Brain microvascular endothelial cell (primary cell): ENCODE data around the gene HOXD8.

Experiments
- DNase-seq: peaks from one replicate; pipeline ENCODE4 v3.0.0-alpha.2; 2020
- H3K27ac ChIP-seq: fragments of 250-450 bp; sonication (Bioruptor Pico); 2 replicates; pipeline ENCODE4 v1.5.1; 2020; ENCODE audit warnings: mild to moderate bottlenecking, moderate library complexity
- H3K27me3 ChIP-seq: fragments of 250-450 bp; sonication (Bioruptor Pico); replicated peaks from 2 replicates; pipeline ENCODE4 v1.5.1; 2020; ENCODE audit warnings: mild to moderate bottlenecking
- H3K36me3 ChIP-seq: fragments of 250-450 bp; sonication (Bioruptor Pico); replicated peaks from 2 replicates; pipeline ENCODE4 v1.5.1; 2020; ENCODE audit warnings: mild to moderate bottlenecking
- H3K4me3 ChIP-seq: 2 replicates; pipeline ENCODE4 v1.5.1; 2011; ENCODE audit warnings: low read depth, mild to moderate bottlenecking, control low read depth, low read length, moderate library complexity
- CTCF ChIP-seq: IDR thresholded peaks from 2 replicates; pipeline ENCODE4 v1.5.1; 2011; ENCODE audit warnings: low read depth, mild to moderate bottlenecking, moderate library complexity, low read length, control low read depth, inconsistent platforms; ENCODE audit errors: missing control alignments
- in situ Hi-C: cut with HindIII; loops from 2 replicates; pipeline ENCODE4 v1.10.0; 2017; ENCODE audit warnings: low sequenced_read_pairs, low pct_ligation_motif_present

HOXD8 gene

GRCh38 chr2:176101216-176101830 is 28.2 kb upstream of the HOXD8 start:
- in situ Hi-C loops: no loop called here
- H3K27ac ChIP-seq: no peak overlapping the region
- DNase-seq: no peak
- H3K36me3 ChIP-seq: no peaks in the 10 kb centered on the region
- H3K27me3 ChIP-seq: peaks cover 97% of the 10 kb centered on the region
- no peak for TF ChIP-seq CTCF
- H3K4me3 ChIP-seq: no peak overlapping the region

- TF ChIP-seq CTCF: no peak
Observed at GRCh38 chr2:176101842-176102241, 27.7 kb upstream of the HOXD8 start.

GRCh38 chr2:176102309-176102866 is 27.1 kb upstream of the HOXD8 start:
- H3K36me3 ChIP-seq: no peaks in the 10 kb centered on the region
- in situ Hi-C loops: no loop called here
- DNase-seq: no peak
- TF ChIP-seq CTCF: no peak
- H3K27ac ChIP-seq: no peak overlapping the region
- peaks cover 96% of the 10 kb centered on the region for H3K27me3 ChIP-seq
- H3K4me3 ChIP-seq: no peak overlapping the region

More at GRCh38 chr2:176101842-176102241, 27.7 kb upstream of the HOXD8 start:
- Histone ChIP-seq H3K27me3 (peaks cover 97% of the 10 kb centered on the region), H3K27ac (no peak overlapping the region), H3K4me3 (no peak overlapping the region), H3K36me3 (no peaks in the 10 kb centered on the region)
- in situ Hi-C loops: no loop called here
- DNase-seq: no peak

GRCh38 chr2:176103194-176103593 is 26.3 kb upstream of the HOXD8 start:
- in situ Hi-C loops: no loop called here

GRCh38 chr2:176103742-176104315 is 25.7 kb upstream of the HOXD8 start:
- no peak for TF ChIP-seq CTCF
- in situ Hi-C loops: no loop called here
- Histone ChIP-seq H3K4me3 (no peak overlapping the region), H3K27me3 (peaks cover 90% of the 10 kb centered on the region), H3K27ac (no peak overlapping the region), H3K36me3 (no peaks in the 10 kb centered on the region)
- DNase-seq: no peak

More at GRCh38 chr2:176103194-176103593, 26.3 kb upstream of the HOXD8 start:
- DNase-seq: no peak
- TF ChIP-seq CTCF: no peak
- Histone ChIP-seq H3K27ac (no peak overlapping the region), H3K4me3 (no peak overlapping the region), H3K36me3 (no peaks in the 10 kb centered on the region), H3K27me3 (peaks cover 92% of the 10 kb centered on the region)
